Immature natural killer cell (primary cell): ENCODE data around the gene UBXN10. TPM values are rescaled to one million over a fixed set of nuclear protein-coding genes. Genes with fewer than 3 reads are reported as not detected.
"Not testable (repeated sequence)": the region's sequence is repeated elsewhere in the genome, so short reads cannot be mapped to it uniquely, and the experiment has no call there.

ENCODE experiments used
- DNase-seq, 3 donors: peaks; one replicate each; pipeline ENCODE4 v3.0.0; 2022; ENCODE audit warnings: mixed read lengths in 1 of 3
- H3K27ac Mint-ChIP-seq, 6 donors: one replicate each; pipeline ENCODE4 v1.8.0; 2020; ENCODE audit warnings: mixed read lengths in 6 of 6, mild to moderate bottlenecking in 5 of 6, inconsistent platforms in 4 of 6, moderate library complexity in 3 of 6
- H3K27me3 Mint-ChIP-seq, 3 donors: one replicate each; pipeline ENCODE4 v1.8.0; 2020 to 2021; ENCODE audit warnings: low read depth in 3 of 3, mild to moderate bottlenecking in 3 of 3, mixed read lengths in 3 of 3, moderate library complexity in 3 of 3, inconsistent platforms in 1 of 3
- H3K36me3 Mint-ChIP-seq, 3 donors: one replicate each; pipeline ENCODE4 v1.8.0; 2020; ENCODE audit warnings: mixed read lengths in 3 of 3, inconsistent platforms in 2 of 3, mild to moderate bottlenecking in 2 of 3
- H3K4me1 Mint-ChIP-seq, 2 donors: one replicate each; pipeline ENCODE4 v1.8.0; 2020; ENCODE audit warnings: inconsistent platforms in 2 of 2, mild to moderate bottlenecking in 2 of 2, mixed read lengths in 2 of 2, moderate library complexity in 1 of 2
- H3K4me3 Mint-ChIP-seq, 5 donors: one replicate each; pipeline ENCODE4 v1.8.0; 2020; ENCODE audit warnings: mild to moderate bottlenecking in 5 of 5, mixed read lengths in 5 of 5, inconsistent platforms in 3 of 5, moderate library complexity in 3 of 5
- H3K9me3 Mint-ChIP-seq, 6 donors: one replicate each; pipeline ENCODE4 v1.8.0; 2020; ENCODE audit warnings: mild to moderate bottlenecking in 6 of 6, mixed read lengths in 6 of 6, inconsistent platforms in 4 of 6, moderate library complexity in 3 of 6
- polyA plus RNA-seq, 3 donors: library from polyadenylated mRNA; unstranded; fragments of 300-500 nt; fragmentation: Illumina TruSeq; gene quantifications; one replicate each; pipeline ENCODE4 v1.2.3, GENCODE V29; 2021

UBXN10 gene
- polyA plus RNA-seq, 3 donors from 2014 or later, result 1.6 to 2.6 (median 1.7) TPM

- Mint-ChIP-seq H3K4me1 (peaks cover 12 to 22% of the 10 kb centered on the region in 2 donors), H3K36me3 (no peaks in the 10 kb centered on the region), H3K27ac (no peak overlapping the region), H3K9me3 (no peaks in the 10 kb centered on the region), H3K27me3 (peaks cover 4 to 14% (median 5%) of the 10 kb centered on the region in 3 donors), H3K4me3 (no peak overlapping the region)
- DNase-seq, result no peak
Observed at GRCh38 chr1:20211511-20211931, 25.6 kb downstream of the UBXN10 start.

DNA sequence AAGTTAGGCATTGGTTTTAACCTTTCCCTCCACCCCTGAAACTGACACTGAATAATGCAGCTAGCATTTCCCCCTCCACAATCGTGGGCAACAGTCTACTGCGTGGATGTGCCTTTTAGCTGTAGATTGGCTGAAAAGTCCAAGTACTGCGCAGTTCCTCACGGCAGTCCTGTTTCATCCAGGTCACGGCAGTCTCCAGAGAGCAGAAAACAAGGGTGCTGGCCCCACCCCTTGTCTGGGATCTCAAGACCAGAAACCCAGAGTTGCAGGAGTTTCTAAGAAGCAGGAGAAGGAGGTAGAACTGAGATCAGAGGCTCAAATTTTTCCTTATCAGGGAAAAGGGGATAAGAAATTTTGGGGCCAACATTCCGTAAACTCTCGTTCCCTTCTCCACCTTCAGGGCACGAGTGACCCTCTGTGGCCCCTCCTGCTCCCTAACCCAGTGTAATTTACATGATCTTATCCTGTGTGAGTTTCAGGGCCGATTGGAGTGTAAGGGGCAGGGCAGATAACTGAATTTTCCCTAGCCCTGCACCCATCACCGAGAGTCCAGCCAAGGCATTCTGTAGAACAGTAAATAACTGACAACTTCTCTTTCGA, 26.3 kb downstream of the UBXN10 start:
- Mint-ChIP-seq H3K4me3 (peak overlapping the region in 2 of 5 donors; percentile 3 to 18), H3K36me3 (no peaks in the 10 kb centered on the region), H3K9me3 (no peaks in the 10 kb centered on the region), H3K27me3 (peaks cover 4 to 12% (median 7%) of the 10 kb centered on the region in 3 donors), H3K4me1 (peaks cover 12 to 22% of the 10 kb centered on the region in 2 donors), H3K27ac (no peak overlapping the region)
- no peak for DNase-seq

- H3K4me3 Mint-ChIP-seq, result peak overlapping the region in 3 of 5 donors; percentile 38 to 48 (median 40)
- peak; percentile 32 to 51 (median 50) for DNase-seq
- H3K4me1 Mint-ChIP-seq, result peaks cover 12 to 22% of the 10 kb centered on the region in 2 donors
- no peak overlapping the region for H3K27ac Mint-ChIP-seq
- H3K36me3 Mint-ChIP-seq, result no peaks in the 10 kb centered on the region
- H3K9me3 Mint-ChIP-seq, result peaks cover 0 to 2% (median 0%) of the 10 kb centered on the region in 6 donors
- H3K27me3 Mint-ChIP-seq, result peaks cover 7 to 12% (median 7%) of the 10 kb centered on the region in 3 donors
Observed at GRCh38 chr1:20212685-20213331, 26.9 kb downstream of the UBXN10 start.

DNA sequence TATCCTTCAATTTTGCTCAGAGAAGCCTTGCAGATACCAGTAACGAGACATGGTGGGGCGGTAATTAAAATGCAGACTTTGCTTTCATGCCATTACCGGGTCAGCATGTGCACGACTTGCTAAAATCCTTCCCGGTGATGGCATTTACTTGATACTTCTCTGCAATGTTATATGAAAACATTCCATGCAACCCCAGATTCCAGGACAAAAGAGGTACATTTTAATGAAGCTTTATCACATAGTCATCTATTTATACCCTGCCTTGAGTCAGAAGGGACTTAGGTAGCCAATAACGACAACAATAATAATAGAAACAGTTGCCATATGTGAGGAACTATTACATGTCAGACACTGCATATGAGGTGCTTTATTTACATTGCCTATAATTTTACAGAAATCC, 29.8 kb downstream of the UBXN10 start:
- no peak for DNase-seq
- Mint-ChIP-seq H3K27ac (no peak overlapping the region), H3K27me3 (peaks cover 6 to 17% (median 7%) of the 10 kb centered on the region in 3 donors), H3K9me3 (peaks cover 0 to 2% (median 0%) of the 10 kb centered on the region in 6 donors), H3K4me1 (peaks cover 12 to 22% of the 10 kb centered on the region in 2 donors), H3K4me3 (no peak overlapping the region), H3K36me3 (no peaks in the 10 kb centered on the region)

- Mint-ChIP-seq H3K36me3 (no peaks in the 10 kb centered on the region), H3K9me3 (peaks cover 0 to 2% (median 0%) of the 10 kb centered on the region in 6 donors), H3K27ac (no peak overlapping the region), H3K4me3 (no peak overlapping the region), H3K27me3 (peaks cover 5 to 17% (median 7%) of the 10 kb centered on the region in 3 donors), H3K4me1 (peaks cover 12 to 20% of the 10 kb centered on the region in 2 donors)
- DNase-seq, result peak in 1 of 3 donors; percentile 8
Observed at GRCh38 chr1:20216574-20216973, 30.7 kb downstream of the UBXN10 start.

DNA sequence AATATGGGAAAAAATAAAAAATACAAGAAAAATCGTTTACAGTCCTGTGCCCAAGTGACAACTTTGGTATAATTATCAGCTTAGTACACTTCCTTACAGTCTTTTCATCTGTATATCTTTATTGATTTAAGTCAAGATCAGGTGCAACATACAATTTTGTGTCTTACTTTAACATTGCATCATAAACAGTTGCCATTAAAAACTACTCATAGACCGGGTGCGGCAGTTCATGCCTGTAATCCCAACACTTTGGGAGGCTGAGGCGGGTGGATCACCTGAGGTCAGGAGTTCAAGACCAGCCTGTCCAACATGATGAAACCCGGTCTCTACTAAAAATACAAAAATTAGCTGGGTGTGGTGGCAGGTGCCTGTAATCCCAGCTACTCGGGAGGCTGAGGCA, 33.2 kb downstream of the UBXN10 start:
- H3K27me3 Mint-ChIP-seq, result peaks cover 3 to 22% (median 5%) of the 10 kb centered on the region in 3 donors
- DNase-seq, H3K36me3 Mint-ChIP-seq, H3K9me3 Mint-ChIP-seq, H3K4me3 Mint-ChIP-seq, H3K27ac Mint-ChIP-seq, H3K4me1 Mint-ChIP-seq: not testable (repeated sequence)

DNA sequence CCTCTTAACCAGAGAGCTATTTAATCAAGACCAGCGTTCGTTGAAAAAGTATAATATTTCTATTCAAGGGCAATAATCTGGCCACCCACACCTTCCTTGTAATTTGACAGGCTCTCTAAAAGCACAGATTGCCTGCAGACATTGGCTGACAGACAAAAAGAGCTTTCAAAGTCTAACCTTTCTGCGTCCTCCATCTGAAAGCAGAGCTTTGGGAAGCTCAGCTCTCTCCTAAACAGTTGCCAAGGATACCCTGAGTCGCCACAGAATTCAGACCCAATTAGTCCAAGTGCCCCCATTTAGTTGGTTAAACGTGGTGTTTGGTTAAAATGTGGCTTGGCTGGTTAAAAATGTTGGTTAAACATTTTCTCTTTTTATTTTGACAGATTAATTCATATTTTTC, 34.1 kb downstream of the UBXN10 start:
- Mint-ChIP-seq H3K27me3 (peaks cover 5 to 25% (median 6%) of the 10 kb centered on the region in 3 donors), H3K9me3 (peaks cover 0 to 2% (median 0%) of the 10 kb centered on the region in 6 donors), H3K36me3 (no peaks in the 10 kb centered on the region), H3K4me1 (no peaks in the 10 kb centered on the region), H3K27ac (no peak overlapping the region), H3K4me3 (no peak overlapping the region)
- DNase-seq, result no peak

DNA sequence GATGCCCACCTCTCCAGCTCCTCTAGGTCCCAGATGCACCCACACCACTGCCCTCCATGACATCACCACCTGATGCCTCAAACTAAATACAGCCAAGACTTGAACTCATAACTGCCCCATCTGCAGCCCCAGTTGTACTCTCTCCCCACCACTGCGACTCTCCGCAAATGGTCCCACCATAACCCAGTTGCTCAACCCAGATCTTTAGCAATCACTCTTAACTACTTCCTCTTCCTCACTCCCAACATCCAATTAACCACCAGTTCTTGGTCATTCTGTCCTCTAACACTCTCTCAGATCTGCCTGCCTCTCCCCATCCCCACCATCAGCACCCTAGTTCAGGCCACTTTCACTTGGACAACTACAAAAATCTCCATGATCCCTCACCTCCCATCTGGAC, 37.2 kb downstream of the UBXN10 start:
- Mint-ChIP-seq H3K9me3 (no peaks in the 10 kb centered on the region), H3K27me3 (peaks cover 2 to 19% (median 3%) of the 10 kb centered on the region in 3 donors), H3K27ac (no peak overlapping the region), H3K4me1 (no peaks in the 10 kb centered on the region), H3K36me3 (no peaks in the 10 kb centered on the region), H3K4me3 (no peak overlapping the region)
- DNase-seq, result no peak

- Mint-ChIP-seq H3K4me3 (no peak overlapping the region), H3K27ac (peak overlapping the region in 1 of 6 donors; percentile 5), H3K36me3 (no peaks in the 10 kb centered on the region), H3K9me3 (no peaks in the 10 kb centered on the region), H3K4me1 (no peaks in the 10 kb centered on the region), H3K27me3 (peaks cover 2 to 19% (median 3%) of the 10 kb centered on the region in 3 donors)
- no peak for DNase-seq
Observed at GRCh38 chr1:20223551-20224419, 37.9 kb downstream of the UBXN10 start.

- Mint-ChIP-seq H3K27ac (no peak overlapping the region), H3K4me1 (no peaks in the 10 kb centered on the region), H3K9me3 (no peaks in the 10 kb centered on the region), H3K27me3 (peaks cover 2 to 18% (median 3%) of the 10 kb centered on the region in 3 donors), H3K36me3 (no peaks in the 10 kb centered on the region), H3K4me3 (no peak overlapping the region)
- no peak for DNase-seq
Observed at GRCh38 chr1:20224546-20224945, 38.6 kb downstream of the UBXN10 start.

DNA sequence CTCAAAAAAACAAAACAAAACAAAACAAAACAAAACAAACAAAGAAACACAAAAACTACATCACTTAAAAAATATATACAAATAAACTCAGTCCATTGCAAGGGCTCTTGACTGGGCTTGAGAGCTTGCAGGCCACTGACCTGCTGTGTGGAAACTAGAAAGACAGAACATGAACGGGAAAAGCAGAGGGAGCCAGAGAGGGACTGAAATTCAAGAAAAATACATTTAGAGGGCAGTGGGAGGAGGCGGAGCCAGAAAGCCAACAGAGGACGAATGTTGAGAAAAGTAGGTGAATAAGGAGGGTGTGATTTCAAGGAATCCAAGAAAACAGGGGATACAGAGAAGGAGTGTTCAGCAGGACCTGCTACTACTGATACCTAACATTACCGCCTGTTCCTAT, 41.8 kb downstream of the UBXN10 start:
- Mint-ChIP-seq H3K36me3 (no peaks in the 10 kb centered on the region), H3K27ac (no peak overlapping the region), H3K27me3 (peaks cover 0 to 15% (median 3%) of the 10 kb centered on the region in 3 donors), H3K9me3 (no peaks in the 10 kb centered on the region), H3K4me1 (no peaks in the 10 kb centered on the region), H3K4me3 (no peak overlapping the region)
- DNase-seq, result no peak

DNA sequence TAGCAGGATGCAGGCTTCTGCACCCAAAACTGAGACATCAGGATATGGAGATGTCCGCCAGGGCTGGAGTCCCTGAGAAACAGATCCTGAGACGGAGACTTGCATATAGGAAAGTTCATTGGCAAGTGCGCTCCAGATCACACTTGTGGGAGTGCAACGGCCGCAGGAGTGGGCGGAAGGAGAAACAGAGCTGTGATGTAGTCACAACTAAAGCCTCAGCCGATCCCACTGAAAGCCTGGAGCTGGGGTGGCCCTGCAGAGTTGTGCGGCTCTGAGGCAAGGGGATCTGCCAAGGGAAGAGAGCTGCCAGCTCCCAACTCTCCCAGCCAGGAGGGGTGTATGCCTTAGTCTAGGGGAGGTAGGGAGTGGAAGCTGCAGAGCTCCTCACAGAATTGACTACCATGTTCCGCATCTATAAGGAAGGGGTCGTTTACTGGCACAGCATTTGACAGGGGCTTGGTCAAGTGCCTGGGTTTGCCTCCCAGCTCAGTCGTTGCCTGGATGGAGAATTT, 42.5 kb downstream of the UBXN10 start:
- no peak overlapping the region for H3K4me3 Mint-ChIP-seq
- H3K27ac Mint-ChIP-seq, result no peak overlapping the region
- no peaks in the 10 kb centered on the region for H3K4me1 Mint-ChIP-seq
- H3K9me3 Mint-ChIP-seq, result no peaks in the 10 kb centered on the region
- no peak for DNase-seq
- H3K36me3 Mint-ChIP-seq, result no peaks in the 10 kb centered on the region
- peaks cover 0 to 11% (median 3%) of the 10 kb centered on the region in 3 donors for H3K27me3 Mint-ChIP-seq

GRCh38 chr1:20229171-20229570, 43.3 kb downstream of the UBXN10 start:
- H3K27ac Mint-ChIP-seq, result no peak overlapping the region
- H3K9me3 Mint-ChIP-seq, result no peaks in the 10 kb centered on the region
- peaks cover 3 to 10% (median 6%) of the 10 kb centered on the region in 3 donors for H3K27me3 Mint-ChIP-seq
- H3K4me1 Mint-ChIP-seq, result no peaks in the 10 kb centered on the region
- H3K36me3 Mint-ChIP-seq, result no peaks in the 10 kb centered on the region
- no peak for DNase-seq
- no peak overlapping the region for H3K4me3 Mint-ChIP-seq

- H3K36me3 Mint-ChIP-seq, H3K9me3 Mint-ChIP-seq, H3K4me3 Mint-ChIP-seq, H3K4me1 Mint-ChIP-seq, H3K27ac Mint-ChIP-seq, DNase-seq: not testable (repeated sequence)
- peaks cover 2 to 12% (median 3%) of the 10 kb centered on the region in 3 donors for H3K27me3 Mint-ChIP-seq
Observed at GRCh38 chr1:20232564-20232963, 46.7 kb downstream of the UBXN10 start.
